Activated T-cell treated with anti-CD3 and anti-CD28 coated beads, Interleukin-2, amount 50 U/mL, for 72 hours (primary cell): Measurements from ENCODE around the gene LDLRAD4. TPM values are rescaled to one million over a fixed set of nuclear protein-coding genes. Genes with fewer than 3 reads are reported as not detected.
A peak's percentile ranks its signal among the peaks of the same experiment; 100 is the strongest.

Source experiments
- ATAC-seq, 2 donors: fragments of 150-1000 bp; cut with Tn5 transposase; replicated peaks in 1 of 2; 2 replicates each; pipeline ENCODE4 v1.10.0; 2021; ENCODE audit warnings: moderate library complexity in 2 of 2, mild to moderate bottlenecking in 1 of 2
- DNase-seq, 2 donors: peaks; one replicate each; pipeline ENCODE4 v3.0.0; 2021 to 2022; ENCODE audit warnings: mixed read lengths in 1 of 2
- H3K27ac Mint-ChIP-seq: one replicate; pipeline ENCODE4 v1.8.0; 2022; ENCODE audit warnings: mild to moderate bottlenecking, moderate library complexity, mixed read lengths
- H3K27me3 Mint-ChIP-seq: one replicate; pipeline ENCODE4 v1.8.0; 2022; ENCODE audit warnings: low read depth, mixed read lengths
- H3K36me3 Mint-ChIP-seq, 2 donors: one replicate each; pipeline ENCODE4 v1.8.0; 2022; ENCODE audit warnings: mixed read lengths in 2 of 2, mild to moderate bottlenecking in 1 of 2; ENCODE audit not compliant: insufficient read depth in 2 of 2
- H3K4me1 Mint-ChIP-seq: one replicate; pipeline ENCODE4 v1.8.0; 2022; ENCODE audit warnings: low read depth, mixed read lengths
- H3K4me3 Mint-ChIP-seq, 2 donors: one replicate each; pipeline ENCODE4 v1.8.0; 2022; ENCODE audit warnings: mild to moderate bottlenecking in 2 of 2, mixed read lengths in 2 of 2, moderate library complexity in 2 of 2
- H3K9me3 Mint-ChIP-seq, 2 donors: one replicate each; pipeline ENCODE4 v1.8.0; 2022; ENCODE audit warnings: mixed read lengths in 2 of 2
- total RNA-seq, 2 donors: library from RNA; stranded (reverse); gene quantifications; one replicate each; pipeline ENCODE4 v1.2.3, GENCODE V29; 2022

LDLRAD4 gene
- total RNA-seq, 2 donors from 2014 or later: 46.0 to 47.2 TPM

- peaks cover 6 to 10% of the 10 kb centered on the region in 2 donors for H3K36me3 Mint-ChIP-seq
- peaks cover 0 to 1% of the 10 kb centered on the region in 2 donors for H3K9me3 Mint-ChIP-seq
- H3K27me3 Mint-ChIP-seq: no peaks in the 10 kb centered on the region
- H3K27ac Mint-ChIP-seq: peak overlapping the region; percentile 38
- H3K4me3 Mint-ChIP-seq: no peak overlapping the region
- DNase-seq (no peak), ATAC-seq (no peak)
- H3K4me1 Mint-ChIP-seq: peaks cover 59% of the 10 kb centered on the region
Measured at GRCh38 chr18:13461469-13461868, 242.9 kb downstream of the LDLRAD4 start.

- Mint-ChIP-seq H3K4me3 (no peak overlapping the region), H3K27ac (no peak overlapping the region), H3K9me3 (peaks cover under 1 to 2% of the 10 kb centered on the region in 2 donors), H3K4me1 (peaks cover 59% of the 10 kb centered on the region), H3K27me3 (no peaks in the 10 kb centered on the region), H3K36me3 (peaks cover 9 to 15% of the 10 kb centered on the region in 2 donors)
- DNase-seq (no peak), ATAC-seq (no peak)
Measured at GRCh38 chr18:13461936-13462335, 243.4 kb downstream of the LDLRAD4 start.

DNA sequence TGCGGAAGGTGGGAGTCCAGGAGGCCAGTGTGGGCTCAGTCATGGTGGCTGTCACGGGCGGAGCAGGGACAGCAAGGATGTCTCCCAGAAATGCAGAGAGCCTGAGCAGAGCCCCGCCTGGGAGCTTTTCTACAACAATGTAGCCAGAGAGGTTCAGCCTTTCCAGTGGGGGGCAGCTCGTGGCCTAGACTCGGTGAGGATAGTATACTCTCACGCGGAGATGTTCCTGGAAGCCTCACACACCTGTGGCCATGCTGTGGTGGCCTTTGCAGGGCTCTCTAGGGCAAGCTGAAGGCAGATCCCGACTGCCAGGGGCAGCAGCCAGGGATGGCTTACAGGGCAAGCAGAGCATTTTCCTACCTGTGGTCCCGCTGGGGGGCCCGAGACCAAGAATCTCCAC, 244.1 kb downstream of the LDLRAD4 start:
- no peak for DNase-seq

DNA sequence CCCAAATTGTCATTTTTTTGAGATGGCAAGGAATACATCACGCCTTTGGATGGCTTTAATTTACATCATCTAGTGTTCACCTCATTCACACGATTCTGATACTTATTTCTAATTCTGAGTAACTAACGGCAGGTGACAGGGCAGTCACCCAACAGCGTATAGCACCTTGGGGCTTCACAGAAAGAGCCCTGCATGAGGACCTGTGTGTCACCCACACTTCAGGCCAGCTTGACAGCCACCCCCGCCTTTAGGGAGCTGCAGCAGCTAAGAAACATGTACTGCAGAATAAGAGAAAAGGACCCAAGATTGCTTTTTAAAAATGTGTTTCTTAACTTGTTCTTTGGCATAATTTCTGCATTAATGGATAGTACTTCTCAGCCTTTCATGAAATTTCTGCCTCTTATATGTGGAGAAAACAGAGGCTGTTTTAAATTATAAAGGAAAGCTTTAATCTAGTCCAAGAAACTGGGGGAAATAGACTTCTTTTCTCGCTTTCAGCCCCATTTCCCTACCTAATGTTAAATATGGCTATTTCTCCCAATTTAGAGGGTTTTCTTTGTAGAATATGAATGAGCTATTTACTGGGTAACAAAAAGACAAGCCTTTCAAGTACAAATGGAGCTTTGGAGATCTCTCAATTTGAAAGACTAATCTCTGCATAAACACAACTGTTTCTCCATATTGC, 245.1 kb downstream of the LDLRAD4 start:
- H3K4me3 Mint-ChIP-seq: peak overlapping the region; percentile 90 to 93
- peaks cover 58% of the 10 kb centered on the region for H3K4me1 Mint-ChIP-seq
- peaks cover 8 to 21% of the 10 kb centered on the region in 2 donors for H3K36me3 Mint-ChIP-seq
- DNase-seq (peak; percentile 20 to 26), ATAC-seq (peak; percentile 32 to 50)
- H3K9me3 Mint-ChIP-seq: peaks cover 2 to 5% of the 10 kb centered on the region in 2 donors
- peak overlapping the region; percentile 76 for H3K27ac Mint-ChIP-seq
- H3K27me3 Mint-ChIP-seq: no peaks in the 10 kb centered on the region

More for the DNA sequence above, 244.1 kb downstream of the LDLRAD4 start:
- Mint-ChIP-seq H3K36me3 (peaks cover 10 to 20% of the 10 kb centered on the region in 2 donors), H3K4me1 (peaks cover 58% of the 10 kb centered on the region), H3K27ac (no peak overlapping the region), H3K9me3 (peaks cover 2 to 3% of the 10 kb centered on the region in 2 donors), H3K4me3 (no peak overlapping the region), H3K27me3 (no peaks in the 10 kb centered on the region)
- no peak for ATAC-seq

DNA sequence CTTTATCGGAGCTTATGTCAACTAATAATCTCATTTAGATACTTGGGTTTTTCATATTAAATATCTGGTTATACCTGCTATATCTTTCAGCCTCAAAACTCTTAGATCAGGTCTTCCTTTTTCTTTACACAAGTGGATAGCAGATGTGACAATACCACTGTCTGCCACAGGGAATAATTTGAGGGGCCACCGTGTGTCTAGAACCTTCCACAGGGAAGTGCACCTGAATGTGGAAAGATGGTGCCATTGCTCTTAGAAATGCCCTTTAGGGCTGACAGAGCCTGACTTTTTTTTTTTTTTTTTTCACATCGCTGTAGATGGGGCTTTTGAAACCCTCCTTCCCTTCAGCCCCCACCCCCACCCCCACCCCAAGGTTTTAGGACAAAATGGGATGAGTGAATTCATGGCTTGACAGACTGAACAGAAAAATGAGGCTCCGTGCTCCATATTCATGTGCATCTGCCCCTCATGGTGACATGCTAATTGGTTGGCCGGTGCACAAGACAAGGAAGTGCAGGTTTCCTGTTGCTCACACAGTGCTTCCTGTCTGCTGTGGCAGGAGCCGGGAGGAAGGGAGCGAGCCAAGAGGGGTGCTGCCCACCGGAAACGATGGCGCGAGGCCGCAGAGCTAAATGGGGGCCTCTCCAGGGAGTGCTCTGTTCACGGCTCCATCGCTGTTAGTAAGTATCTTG, 246.0 kb downstream of the LDLRAD4 start:
- Mint-ChIP-seq H3K4me1 (peaks cover 66% of the 10 kb centered on the region), H3K27me3 (no peaks in the 10 kb centered on the region), H3K9me3 (peaks cover 2 to 5% of the 10 kb centered on the region in 2 donors), H3K27ac (peak overlapping the region; percentile 96), H3K4me3 (peak overlapping the region; percentile 90 to 93), H3K36me3 (peaks cover 8 to 26% of the 10 kb centered on the region in 2 donors)
- peak; percentile 74 to 75 for DNase-seq
- peak; percentile 93 to 98 for ATAC-seq

DNA sequence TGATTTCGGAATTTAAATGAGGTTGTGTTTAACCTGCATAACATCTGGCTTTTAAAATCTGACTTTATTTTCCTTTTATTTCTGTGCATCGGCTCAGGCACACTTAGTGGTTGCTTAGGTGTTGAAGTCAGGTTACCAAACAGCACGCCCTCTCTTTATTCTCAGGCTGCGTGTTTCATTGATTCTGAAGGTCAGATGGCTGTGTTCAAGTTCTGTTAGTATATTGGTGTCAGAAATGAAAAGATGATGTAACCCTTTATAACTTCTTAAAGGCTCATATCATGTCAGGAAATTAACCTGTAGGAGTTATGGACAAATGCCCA, 246.5 kb downstream of the LDLRAD4 start:
- ATAC-seq (peak; percentile 25 to 52), DNase-seq (no peak)
- peak overlapping the region; percentile 96 for H3K27ac Mint-ChIP-seq
- H3K4me3 Mint-ChIP-seq: peak overlapping the region; percentile 90 to 93
- no peaks in the 10 kb centered on the region for H3K27me3 Mint-ChIP-seq
- peaks cover 8 to 26% of the 10 kb centered on the region in 2 donors for H3K36me3 Mint-ChIP-seq
- peaks cover 68% of the 10 kb centered on the region for H3K4me1 Mint-ChIP-seq
- H3K9me3 Mint-ChIP-seq: peaks cover 2 to 5% of the 10 kb centered on the region in 2 donors

DNA sequence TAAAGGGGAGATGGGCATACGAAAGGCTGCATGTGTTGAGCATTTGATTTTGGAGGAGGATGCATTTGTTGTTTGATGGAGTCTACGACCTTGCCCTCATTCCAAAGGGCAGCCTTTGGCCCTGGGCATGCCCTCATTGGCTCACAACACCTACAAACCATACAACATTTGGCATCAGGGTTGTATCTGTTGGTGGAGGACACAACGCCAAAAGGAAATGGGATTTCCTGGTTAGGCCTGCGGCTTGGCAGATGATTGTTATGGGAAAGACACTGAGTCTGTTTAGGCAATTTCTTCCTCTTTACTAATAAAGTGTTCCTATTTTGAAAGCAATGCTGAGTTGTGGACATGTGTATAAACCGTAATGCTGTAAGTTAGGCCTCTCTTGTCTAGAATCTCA, 246.9 kb downstream of the LDLRAD4 start:
- peak overlapping the region; percentile 96 for H3K27ac Mint-ChIP-seq
- H3K27me3 Mint-ChIP-seq: no peaks in the 10 kb centered on the region
- peak overlapping the region; percentile 90 to 93 for H3K4me3 Mint-ChIP-seq
- H3K36me3 Mint-ChIP-seq: peaks cover 8 to 26% of the 10 kb centered on the region in 2 donors
- ATAC-seq (peak; percentile 5 to 16), DNase-seq (peak in 1 of 2 donors; percentile 10)
- peaks cover 68% of the 10 kb centered on the region for H3K4me1 Mint-ChIP-seq
- H3K9me3 Mint-ChIP-seq: peaks cover 2 to 5% of the 10 kb centered on the region in 2 donors

DNA sequence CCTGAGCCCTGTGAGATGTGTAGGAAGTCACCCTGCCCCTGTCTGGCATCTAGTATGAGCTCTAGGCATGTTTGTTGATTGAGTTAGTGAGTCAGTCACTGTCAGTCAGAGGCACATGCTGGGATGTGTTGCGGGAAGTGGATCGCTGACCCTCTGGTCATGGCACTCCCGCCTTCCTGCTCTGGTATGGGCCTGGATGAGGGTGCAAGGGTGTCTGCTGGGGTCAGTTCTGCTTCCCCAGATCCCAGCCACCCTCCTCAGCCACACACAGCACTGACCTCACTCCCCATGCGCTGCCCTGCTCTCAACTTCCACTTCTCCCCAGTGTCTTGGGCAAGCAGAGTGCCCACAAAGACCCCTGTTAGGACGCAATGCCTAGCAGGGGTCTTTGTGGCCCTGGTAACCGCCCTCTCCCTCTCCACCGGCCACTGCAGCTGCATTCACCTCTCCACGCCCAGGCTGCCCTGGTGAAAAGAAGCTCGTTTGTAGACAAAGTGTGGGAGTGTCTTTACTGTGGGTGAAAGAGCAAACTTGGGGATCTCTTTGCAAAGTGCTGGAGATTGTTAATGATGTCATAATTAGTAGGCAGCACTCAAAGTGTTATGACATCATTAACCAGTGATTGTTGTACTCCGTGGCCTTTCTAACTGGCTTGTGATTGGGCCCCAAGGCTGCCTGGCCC, 252.1 kb downstream of the LDLRAD4 start:
- H3K27ac Mint-ChIP-seq: no peak overlapping the region
- H3K9me3 Mint-ChIP-seq: peaks cover 2 to 5% of the 10 kb centered on the region in 2 donors
- H3K36me3 Mint-ChIP-seq: peaks cover 13 to 29% of the 10 kb centered on the region in 2 donors
- DNase-seq: no peak
- peaks cover 55% of the 10 kb centered on the region for H3K4me1 Mint-ChIP-seq
- ATAC-seq: no peak
- no peaks in the 10 kb centered on the region for H3K27me3 Mint-ChIP-seq
- H3K4me3 Mint-ChIP-seq: no peak overlapping the region

GRCh38 chr18:13471198-13471845, 252.8 kb downstream of the LDLRAD4 start:
- peaks cover 14 to 29% of the 10 kb centered on the region in 2 donors for H3K36me3 Mint-ChIP-seq

GRCh38 chr18:13471971-13472628, 253.5 kb downstream of the LDLRAD4 start:
- DNase-seq: no peak
- H3K27ac Mint-ChIP-seq: no peak overlapping the region
- H3K36me3 Mint-ChIP-seq: peaks cover 9 to 22% of the 10 kb centered on the region in 2 donors
- no peak for ATAC-seq
- H3K9me3 Mint-ChIP-seq: peaks cover 0 to 2% of the 10 kb centered on the region in 2 donors
- H3K4me3 Mint-ChIP-seq: no peak overlapping the region
- H3K4me1 Mint-ChIP-seq: peaks cover 40% of the 10 kb centered on the region
- no peaks in the 10 kb centered on the region for H3K27me3 Mint-ChIP-seq

More at GRCh38 chr18:13471198-13471845, 252.8 kb downstream of the LDLRAD4 start:
- peaks cover 48% of the 10 kb centered on the region for H3K4me1 Mint-ChIP-seq
- ATAC-seq: no peak
- DNase-seq: no peak
- no peak overlapping the region for H3K4me3 Mint-ChIP-seq
- H3K27ac Mint-ChIP-seq: peak overlapping the region; percentile 34
- peaks cover 2 to 5% of the 10 kb centered on the region in 2 donors for H3K9me3 Mint-ChIP-seq
- H3K27me3 Mint-ChIP-seq: no peaks in the 10 kb centered on the region

DNA sequence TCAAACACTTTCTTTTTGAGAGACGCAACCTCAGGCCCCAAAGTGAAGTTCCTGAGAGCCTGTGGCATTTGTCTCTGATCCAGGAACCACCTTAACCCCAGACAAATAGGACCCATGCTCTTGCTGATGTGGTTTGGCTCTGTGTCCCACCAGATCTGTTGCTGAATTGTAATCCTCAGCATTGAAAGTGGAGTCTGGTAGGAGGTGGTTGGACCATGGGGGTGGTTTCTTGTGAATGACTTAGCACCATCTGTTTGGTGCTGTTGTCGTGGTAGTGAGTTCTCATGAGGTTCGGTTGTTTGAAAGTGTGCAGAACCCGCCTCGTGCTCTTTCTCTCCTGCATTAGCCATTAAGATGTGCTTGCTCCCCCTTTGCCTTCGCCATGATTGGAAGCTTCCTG, 255.2 kb downstream of the LDLRAD4 start:
- no peak overlapping the region for H3K27ac Mint-ChIP-seq

DNA sequence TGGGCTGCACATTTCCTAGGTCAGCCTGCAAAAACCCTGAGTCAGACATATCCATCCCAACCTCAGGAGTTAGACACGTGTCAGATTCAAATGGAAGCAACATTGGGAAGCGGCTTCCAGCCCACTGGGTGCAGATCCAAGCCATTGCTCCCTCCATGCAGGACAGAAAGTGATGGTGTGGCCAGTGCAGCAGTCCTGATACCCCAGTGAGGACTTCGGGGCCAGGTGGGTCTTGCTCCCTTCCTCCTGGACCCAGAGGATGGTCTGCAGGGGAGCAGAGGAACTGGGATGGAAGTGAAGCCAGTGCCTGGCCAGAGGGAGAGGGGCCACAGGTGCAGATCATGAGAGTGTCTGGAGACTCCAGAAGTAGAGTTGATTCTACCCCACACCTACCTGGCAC, 255.8 kb downstream of the LDLRAD4 start:
- Mint-ChIP-seq H3K27ac (no peak overlapping the region), H3K4me1 (peaks cover 33% of the 10 kb centered on the region), H3K4me3 (no peak overlapping the region), H3K9me3 (peaks cover 0 to 3% of the 10 kb centered on the region in 2 donors), H3K36me3 (peaks cover 6 to 15% of the 10 kb centered on the region in 2 donors), H3K27me3 (no peaks in the 10 kb centered on the region)
- ATAC-seq (no peak), DNase-seq (no peak)

More for the DNA sequence above, 255.2 kb downstream of the LDLRAD4 start:
- Mint-ChIP-seq H3K27me3 (no peaks in the 10 kb centered on the region), H3K4me1 (peaks cover 38% of the 10 kb centered on the region), H3K4me3 (no peak overlapping the region), H3K36me3 (peaks cover 6 to 18% of the 10 kb centered on the region in 2 donors), H3K9me3 (peaks cover 0 to 3% of the 10 kb centered on the region in 2 donors)
- ATAC-seq (no peak), DNase-seq (no peak)
